ENCODE results near the gene SF3B2. TPM values are rescaled to one million over a fixed set of nuclear protein-coding genes. Genes with fewer than 3 reads are reported as not detected.

SF3B2 gene
- total RNA-seq, 1 donor from 2014 or later: 201 TPM

DNA sequence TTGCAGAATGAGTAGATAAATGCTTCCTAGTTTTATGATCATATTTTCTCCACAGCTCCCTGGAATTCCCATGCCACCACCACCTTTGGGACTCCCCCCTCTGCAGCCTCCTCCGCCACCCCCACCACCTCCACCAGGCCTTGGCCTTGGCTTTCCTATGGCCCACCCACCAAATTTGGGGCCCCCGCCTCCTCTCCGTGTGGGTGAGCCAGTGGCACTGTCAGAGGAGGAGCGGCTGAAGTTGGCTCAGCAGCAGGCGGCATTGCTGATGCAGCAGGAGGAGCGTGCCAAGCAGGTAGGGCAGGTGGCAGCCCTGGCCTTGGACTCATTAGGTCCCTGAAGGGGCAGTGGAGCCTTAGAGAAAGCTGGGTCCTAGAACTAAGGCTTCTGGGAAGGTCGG is 2.9 kb downstream of the SF3B2 start:
- no peaks in the 10 kb centered on the region for H3K27me3 Mint-ChIP-seq (ENCODE audit: low read depth)
- H3K36me3 Mint-ChIP-seq: peaks cover 26% of the 10 kb centered on the region
- TF ChIP-seq, protein P1, sequence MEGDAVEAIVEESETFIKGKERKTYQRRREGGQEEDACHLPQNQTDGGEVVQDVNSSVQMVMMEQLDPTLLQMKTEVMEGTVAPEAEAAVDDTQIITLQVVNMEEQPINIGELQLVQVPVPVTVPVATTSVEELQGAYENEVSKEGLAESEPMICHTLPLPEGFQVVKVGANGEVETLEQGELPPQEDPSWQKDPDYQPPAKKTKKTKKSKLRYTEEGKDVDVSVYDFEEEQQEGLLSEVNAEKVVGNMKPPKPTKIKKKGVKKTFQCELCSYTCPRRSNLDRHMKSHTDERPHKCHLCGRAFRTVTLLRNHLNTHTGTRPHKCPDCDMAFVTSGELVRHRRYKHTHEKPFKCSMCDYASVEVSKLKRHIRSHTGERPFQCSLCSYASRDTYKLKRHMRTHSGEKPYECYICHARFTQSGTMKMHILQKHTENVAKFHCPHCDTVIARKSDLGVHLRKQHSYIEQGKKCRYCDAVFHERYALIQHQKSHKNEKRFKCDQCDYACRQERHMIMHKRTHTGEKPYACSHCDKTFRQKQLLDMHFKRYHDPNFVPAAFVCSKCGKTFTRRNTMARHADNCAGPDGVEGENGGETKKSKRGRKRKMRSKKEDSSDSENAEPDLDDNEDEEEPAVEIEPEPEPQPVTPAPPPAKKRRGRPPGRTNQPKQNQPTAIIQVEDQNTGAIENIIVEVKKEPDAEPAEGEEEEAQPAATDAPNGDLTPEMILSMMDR (IDR thresholded peaks at IDR 0.05; ENCODE audit: unreplicated experiment): no peak
- DNase-seq (ENCODE audit: low spot score in 2 of 2, unreplicated experiment in 2 of 2): no peak
- no peaks in the 10 kb centered on the region for H3K9me3 Mint-ChIP-seq
- no peak overlapping the region for H3K4me3 Mint-ChIP-seq
- peaks cover 29% of the 10 kb centered on the region for H3K4me1 Mint-ChIP-seq
- H3K27ac Mint-ChIP-seq: no peak overlapping the region

DNA sequence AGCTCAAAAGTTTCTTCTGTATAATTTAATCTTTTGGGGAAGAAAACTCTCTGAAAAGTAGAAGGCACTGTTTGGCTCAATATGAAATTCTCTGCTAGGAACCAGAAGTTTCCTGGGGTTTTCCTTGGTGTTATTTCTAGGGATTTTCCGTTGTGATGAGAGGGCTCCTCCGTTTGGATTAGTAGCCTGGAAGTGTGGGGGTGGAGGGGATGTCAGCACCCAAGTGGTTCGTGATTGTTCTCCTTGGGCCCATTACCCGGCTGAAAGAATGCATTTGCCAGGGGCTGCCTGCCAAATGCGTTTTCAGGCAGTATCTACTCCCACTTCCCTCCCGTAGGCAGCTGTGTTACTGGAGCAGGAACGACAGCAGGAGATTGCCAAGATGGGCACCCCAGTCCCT is 4.3 kb downstream of the SF3B2 start:
- no peaks in the 10 kb centered on the region for H3K27me3 Mint-ChIP-seq (ENCODE audit: low read depth)

DNA sequence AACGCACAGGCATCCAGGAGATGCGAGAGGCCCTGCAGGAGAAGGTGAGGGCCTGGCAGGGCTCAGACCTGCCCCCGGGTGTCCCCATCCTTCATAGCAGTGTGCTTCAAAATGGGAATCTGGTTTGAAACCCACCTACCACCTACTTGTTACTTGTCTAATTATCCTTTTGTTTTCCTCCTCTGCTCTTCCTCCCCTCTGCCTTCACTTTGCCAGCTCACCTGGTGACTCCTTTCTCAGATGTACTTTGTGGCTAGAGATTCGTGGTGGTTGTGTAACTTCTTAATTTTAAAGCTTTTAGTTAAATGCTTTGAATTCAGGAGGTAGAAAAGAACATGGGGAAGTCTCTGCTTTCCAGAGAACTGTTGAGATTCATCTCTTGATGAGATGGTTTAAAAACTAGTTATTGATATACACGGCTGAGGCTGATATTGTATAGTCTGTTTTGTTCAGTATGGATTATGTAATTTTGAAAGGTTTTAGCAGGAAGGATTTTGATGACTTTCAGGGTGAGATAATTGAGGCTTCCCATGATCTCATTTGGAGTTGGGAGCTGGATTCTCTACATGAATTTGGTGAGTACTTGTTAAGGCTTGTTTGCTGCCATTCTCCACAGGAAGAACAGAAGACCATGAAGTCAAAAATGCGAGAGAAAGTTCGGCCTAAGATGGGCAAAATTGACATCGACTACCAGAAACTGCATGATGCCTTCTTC is 8.0 kb downstream of the SF3B2 start:
- peaks cover 9% of the 10 kb centered on the region for H3K9me3 Mint-ChIP-seq
- DNase-seq (ENCODE audit: low spot score in 2 of 2, unreplicated experiment in 2 of 2): no peak
- TF ChIP-seq, protein P1 (IDR thresholded peaks at IDR 0.05; ENCODE audit: unreplicated experiment): no peak
- no peak overlapping the region for H3K4me3 Mint-ChIP-seq
- no peaks in the 10 kb centered on the region for H3K27me3 Mint-ChIP-seq (ENCODE audit: low read depth)
- H3K36me3 Mint-ChIP-seq: peaks cover 60% of the 10 kb centered on the region
- H3K27ac Mint-ChIP-seq: no peak overlapping the region
- H3K4me1 Mint-ChIP-seq: no peaks in the 10 kb centered on the region

More for the DNA sequence above, 4.3 kb downstream of the SF3B2 start:
- H3K36me3 Mint-ChIP-seq: peaks cover 36% of the 10 kb centered on the region
- no peaks in the 10 kb centered on the region for H3K9me3 Mint-ChIP-seq
- H3K4me3 Mint-ChIP-seq: no peak overlapping the region
- no peak overlapping the region for H3K27ac Mint-ChIP-seq
- DNase-seq (ENCODE audit: low spot score in 2 of 2, unreplicated experiment in 2 of 2): no peak
- TF ChIP-seq, protein P1 (IDR thresholded peaks at IDR 0.05; ENCODE audit: unreplicated experiment): no peak
- H3K4me1 Mint-ChIP-seq: peaks cover 17% of the 10 kb centered on the region

DNA sequence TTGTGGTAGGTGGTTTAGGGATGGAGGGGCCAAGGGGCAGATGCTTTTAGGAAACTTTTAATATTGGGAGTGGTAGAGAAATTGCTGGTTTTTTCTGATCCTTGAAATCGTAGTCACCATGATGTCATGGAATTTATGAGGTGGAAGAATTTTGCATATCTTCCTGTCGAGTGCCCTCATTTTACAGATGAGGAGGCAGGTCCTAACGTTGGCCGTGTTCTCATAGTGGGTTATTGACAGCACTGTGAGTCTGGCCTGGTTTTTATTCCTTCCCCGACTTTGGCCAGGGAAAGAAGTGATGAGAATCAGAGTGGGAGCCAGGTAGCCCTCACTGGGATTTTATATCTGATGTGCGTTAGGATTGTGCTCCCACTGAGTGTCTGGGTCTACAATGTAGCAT is 9.1 kb downstream of the SF3B2 start:
- Mint-ChIP-seq H3K4me3 (no peak overlapping the region), H3K9me3 (peaks cover 12% of the 10 kb centered on the region), H3K27me3 (ENCODE audit: low read depth) (no peaks in the 10 kb centered on the region), H3K36me3 (peaks cover 63% of the 10 kb centered on the region), H3K27ac (no peak overlapping the region), H3K4me1 (no peaks in the 10 kb centered on the region)
- TF ChIP-seq, protein P1 (IDR thresholded peaks at IDR 0.05; ENCODE audit: unreplicated experiment): no peak
- DNase-seq (ENCODE audit: low spot score in 2 of 2, unreplicated experiment in 2 of 2): no peak

DNA sequence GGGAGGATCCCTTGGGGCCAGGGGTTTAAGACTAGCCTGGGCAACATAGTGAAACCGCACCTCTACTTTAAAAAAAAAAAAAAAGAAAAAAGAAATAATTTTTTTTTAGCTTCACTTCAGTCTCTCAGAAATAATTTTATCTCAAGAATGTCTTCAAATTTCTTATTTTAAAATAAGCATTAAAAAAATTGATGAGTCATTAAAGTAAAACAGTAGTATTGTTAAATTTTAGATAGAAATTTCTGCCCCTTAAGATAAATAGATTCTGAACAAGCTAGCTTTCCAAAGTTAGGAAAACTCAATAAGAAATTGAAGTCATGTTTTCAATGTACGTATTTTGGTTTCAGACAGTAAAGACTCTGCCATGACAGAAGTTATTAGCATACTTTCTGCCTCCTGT is 10.2 kb downstream of the SF3B2 start:
- Mint-ChIP-seq H3K4me3 (no peak overlapping the region), H3K27me3 (ENCODE audit: low read depth) (no peaks in the 10 kb centered on the region), H3K27ac (no peak overlapping the region), H3K9me3 (peaks cover 12% of the 10 kb centered on the region), H3K36me3 (peaks cover 70% of the 10 kb centered on the region), H3K4me1 (no peaks in the 10 kb centered on the region)
- TF ChIP-seq, protein P1 (IDR thresholded peaks at IDR 0.05; ENCODE audit: unreplicated experiment): no peak
- no peak for DNase-seq (ENCODE audit: low spot score in 2 of 2, unreplicated experiment in 2 of 2)
